Kidney tubule cell (primary cell): ENCODE results near the gene SLC22A17.
"Not testable (repeated sequence)": the region's sequence is repeated elsewhere in the genome, so short reads cannot be mapped to it uniquely, and the experiment has no call there.

Source experiments
- DNase-seq: peaks from one replicate; pipeline ENCODE4 v3.0.0-alpha.2; 2018; ENCODE audit warnings: low spot score

SLC22A17 gene

GRCh38 chr14:23352506-23353432 lies at the start of gene SLC22A17:
Gene SLC22A17, minus strand, starts transcription at chr14:23352887.
- DNase-seq, result peak; percentile 64

- no peak for DNase-seq
Observed at GRCh38 chr14:23401291-23401690, 48.6 kb upstream of the SLC22A17 start.

GRCh38 chr14:23400496-23401149 lies 47.9 kb upstream of the SLC22A17 start:
- not testable (repeated sequence) for DNase-seq

- no peak for DNase-seq
Observed at GRCh38 chr14:23399591-23399990, 46.9 kb upstream of the SLC22A17 start.

GRCh38 chr14:23399136-23399535 lies 46.4 kb upstream of the SLC22A17 start:
- DNase-seq, result no peak

- no peak for DNase-seq
Observed at GRCh38 chr14:23398348-23398747, 45.7 kb upstream of the SLC22A17 start.

DNA sequence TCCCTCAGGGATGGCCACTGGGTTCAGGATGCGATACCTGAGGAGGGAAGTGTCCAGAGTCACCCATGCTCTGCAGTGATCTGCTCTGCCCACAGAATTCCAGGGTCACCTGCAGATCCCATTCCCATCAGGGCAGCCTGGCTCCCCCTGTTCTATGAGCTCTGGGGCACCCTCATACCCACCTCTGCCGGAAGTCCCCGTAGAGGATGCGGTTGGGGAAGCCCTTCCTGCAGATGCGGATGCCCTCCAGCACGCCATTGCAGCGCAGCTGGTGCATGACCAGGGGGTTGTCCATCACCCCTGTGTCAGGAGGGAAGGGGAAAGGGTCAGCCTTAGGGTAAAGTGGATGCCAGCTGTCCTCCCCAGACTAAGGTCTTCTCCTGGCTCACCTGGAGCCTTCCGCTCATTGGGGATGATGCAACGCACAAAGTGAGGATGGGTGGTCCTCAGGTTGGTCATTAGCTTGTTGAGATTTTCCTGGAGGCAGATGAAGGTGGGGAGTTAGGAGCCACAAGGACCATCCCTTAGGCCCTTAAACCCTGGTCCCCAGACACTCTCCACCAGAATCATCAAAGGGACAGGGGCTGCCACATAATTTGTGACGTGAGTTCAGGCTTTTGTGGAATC lies 44.2 kb upstream of the SLC22A17 start:
- DNase-seq, result no peak

GRCh38 chr14:23396126-23396525 lies 43.4 kb upstream of the SLC22A17 start:
- DNase-seq, result no peak

- no peak for DNase-seq
Observed at GRCh38 chr14:23392613-23393012, 39.9 kb upstream of the SLC22A17 start.

DNA sequence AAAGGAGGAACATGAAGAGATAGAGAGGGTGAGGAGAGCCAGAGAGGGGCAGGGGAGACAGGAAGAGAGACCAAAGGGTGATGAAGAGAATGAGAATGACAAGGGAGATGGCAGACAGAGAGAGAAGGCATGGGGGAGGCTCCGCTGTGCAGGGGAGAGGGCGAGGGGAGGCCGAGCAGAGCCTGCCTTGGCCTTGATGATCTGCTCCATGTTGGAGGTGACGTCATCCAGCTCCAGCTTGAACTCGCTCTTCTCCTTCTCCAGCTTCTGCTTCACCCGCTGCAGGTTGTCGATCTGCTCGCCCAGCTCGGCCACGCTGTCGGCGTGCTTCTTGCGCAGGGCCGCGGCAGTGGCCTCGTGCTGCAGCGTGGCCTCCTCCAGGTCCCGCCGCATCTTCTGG lies 37.2 kb upstream of the SLC22A17 start:
- not testable (repeated sequence) for DNase-seq

GRCh38 chr14:23389396-23389795 lies 36.7 kb upstream of the SLC22A17 start:
- no peak for DNase-seq

DNA sequence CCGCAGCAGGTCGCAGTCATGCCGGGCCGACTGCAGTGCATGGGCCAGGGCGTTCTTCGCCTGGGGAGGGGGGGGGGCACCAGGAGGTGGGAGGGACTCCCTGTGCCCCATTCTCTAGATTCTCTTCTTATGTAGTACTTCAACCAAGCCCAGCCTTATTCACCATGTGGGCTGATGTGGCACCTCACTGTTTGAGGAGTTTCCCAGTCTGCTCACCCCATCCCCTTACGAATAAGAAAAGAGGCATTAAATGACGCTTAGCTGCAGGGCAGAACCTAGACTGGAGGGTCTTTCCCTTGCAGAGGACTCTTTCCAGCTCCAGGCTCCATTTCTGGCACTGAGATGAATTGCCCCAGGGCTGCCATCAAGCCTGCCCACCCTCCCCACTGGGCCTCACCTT lies 36.3 kb upstream of the SLC22A17 start:
- no peak for DNase-seq

DNA sequence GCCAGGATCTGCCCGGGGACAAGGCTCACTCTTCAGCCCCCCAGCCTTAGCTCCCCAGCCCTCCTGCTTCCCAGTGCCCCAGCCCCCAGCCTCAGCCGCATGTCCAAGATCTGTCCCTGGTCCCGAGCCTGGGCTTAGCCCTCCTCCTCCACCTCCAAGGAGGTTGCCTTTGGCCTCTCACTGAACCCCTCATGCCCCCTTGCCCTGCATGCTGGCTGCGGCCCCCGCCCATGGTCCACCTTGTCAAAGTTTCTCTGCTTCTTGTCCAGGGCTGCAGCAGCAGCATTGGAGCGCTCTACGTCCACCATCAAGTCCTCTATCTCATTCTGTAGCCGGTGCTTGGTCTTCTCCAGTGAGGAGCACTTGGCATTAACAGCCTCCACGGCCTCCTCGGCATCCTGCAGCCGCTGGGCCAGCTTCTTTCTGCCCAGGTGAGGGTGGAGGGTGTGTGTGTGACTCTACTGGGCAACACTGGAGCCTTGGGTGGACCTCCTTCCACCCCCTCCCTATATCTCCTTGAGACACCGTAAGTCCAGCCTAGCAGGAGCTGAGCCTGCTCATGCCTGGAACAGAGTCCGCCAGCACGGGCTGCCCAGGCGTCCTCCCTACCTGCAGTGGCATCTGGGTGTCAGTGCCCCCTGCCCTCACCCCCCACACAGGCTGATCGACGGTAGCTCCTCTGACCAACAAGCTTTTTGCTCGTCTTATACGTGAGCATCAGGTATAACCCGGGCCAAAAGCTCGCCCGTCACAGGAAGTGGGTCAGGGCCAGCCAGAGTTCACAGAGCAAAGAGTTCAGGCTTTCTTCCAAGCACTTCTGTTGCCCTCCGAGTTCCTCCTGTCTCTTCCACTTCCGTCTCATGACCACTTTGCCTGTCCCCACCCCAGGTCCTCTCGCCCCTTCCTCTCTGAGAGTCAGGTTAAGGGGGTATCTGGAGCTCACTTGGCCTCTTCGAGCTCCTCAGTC lies 35.5 kb upstream of the SLC22A17 start:
- no peak for DNase-seq

DNA sequence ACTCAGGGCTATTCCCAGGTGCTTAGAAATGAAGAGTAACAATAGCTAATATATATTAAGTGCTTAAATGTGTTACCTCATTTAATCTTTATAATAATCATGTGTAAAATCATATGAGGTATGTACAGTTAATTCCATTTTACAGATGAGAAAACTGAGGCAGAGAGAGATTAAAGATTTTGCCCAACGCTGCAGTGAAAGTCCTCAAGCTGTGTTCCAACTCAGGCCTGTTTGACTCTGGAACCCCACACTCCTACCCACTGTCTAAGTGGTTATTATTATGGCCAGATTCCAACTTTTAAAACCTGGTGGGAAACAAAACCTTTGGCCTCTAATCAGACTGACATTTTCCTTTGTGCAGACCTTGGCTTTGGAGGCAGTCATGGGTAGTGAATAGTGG lies 34.3 kb upstream of the SLC22A17 start:
- DNase-seq, result no peak

DNA sequence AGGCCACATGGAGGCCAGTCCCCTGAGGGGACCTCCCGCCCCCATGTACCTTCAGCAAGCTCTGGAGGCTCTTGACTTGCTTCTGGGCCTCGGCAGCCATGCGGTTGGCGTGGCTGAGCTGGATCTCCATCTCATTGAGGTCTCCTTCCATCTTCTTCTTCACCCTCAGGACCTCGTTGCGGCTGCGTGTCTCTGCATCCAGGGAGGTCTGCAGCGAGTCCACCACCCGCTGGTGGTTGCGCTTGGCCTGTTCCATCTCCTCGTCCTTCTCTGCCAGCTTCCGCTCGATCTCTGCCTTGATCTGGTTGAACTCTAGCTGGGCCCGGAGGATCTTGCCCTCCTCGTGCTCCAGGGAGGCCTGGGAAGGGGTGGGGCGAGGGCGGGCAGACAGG lies 33.6 kb upstream of the SLC22A17 start:
- DNase-seq, result not testable (repeated sequence)

DNA sequence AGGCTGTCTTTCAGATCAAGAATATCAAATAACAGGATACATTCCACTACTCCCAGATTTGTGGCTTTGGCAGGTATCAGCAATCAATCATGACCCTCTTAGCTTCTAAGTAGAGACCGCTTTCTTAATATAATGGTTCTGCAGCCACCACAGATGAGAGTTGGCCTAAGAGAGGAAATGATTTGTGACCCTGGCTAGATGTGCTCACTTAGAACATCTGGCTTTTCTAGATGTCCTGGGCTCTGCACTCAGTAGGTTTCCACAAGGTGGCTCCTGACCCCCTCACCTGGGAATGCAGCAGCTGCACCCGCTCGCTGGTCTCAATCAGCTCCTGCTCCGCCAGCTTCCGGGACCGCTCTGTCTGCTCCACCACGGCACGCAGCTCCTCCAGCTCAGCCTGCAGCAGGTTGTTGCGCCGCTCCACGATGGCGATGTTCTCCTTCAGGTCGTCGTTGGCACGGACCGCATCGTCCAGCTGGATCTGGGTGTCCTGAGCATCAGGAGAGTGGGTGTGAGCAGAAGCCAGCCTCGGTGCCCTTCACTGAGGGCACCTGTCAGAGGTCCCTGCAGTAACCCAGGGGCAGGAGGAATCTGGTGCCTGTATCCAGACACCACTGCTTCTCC lies 33.1 kb upstream of the SLC22A17 start:
- no peak for DNase-seq

DNA sequence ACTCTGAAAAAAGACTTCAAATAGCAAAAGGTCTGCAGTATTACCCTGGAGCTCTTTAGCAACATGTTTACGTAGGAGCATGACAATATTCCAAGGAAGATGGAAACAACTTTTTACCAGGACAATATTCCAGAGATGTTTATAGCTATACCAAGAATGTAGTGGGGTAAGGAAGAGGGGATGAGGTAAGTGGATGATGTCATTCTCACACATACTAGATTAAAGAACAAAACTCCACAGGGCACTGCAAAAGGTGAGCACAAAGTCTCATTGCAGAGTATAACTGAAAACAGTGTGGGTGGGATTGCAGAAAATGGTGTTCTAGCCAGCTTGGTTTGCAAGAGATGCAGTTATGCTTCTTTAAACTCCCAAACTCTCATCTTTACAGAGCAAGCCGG lies 32.6 kb upstream of the SLC22A17 start:
- no peak for DNase-seq

DNA sequence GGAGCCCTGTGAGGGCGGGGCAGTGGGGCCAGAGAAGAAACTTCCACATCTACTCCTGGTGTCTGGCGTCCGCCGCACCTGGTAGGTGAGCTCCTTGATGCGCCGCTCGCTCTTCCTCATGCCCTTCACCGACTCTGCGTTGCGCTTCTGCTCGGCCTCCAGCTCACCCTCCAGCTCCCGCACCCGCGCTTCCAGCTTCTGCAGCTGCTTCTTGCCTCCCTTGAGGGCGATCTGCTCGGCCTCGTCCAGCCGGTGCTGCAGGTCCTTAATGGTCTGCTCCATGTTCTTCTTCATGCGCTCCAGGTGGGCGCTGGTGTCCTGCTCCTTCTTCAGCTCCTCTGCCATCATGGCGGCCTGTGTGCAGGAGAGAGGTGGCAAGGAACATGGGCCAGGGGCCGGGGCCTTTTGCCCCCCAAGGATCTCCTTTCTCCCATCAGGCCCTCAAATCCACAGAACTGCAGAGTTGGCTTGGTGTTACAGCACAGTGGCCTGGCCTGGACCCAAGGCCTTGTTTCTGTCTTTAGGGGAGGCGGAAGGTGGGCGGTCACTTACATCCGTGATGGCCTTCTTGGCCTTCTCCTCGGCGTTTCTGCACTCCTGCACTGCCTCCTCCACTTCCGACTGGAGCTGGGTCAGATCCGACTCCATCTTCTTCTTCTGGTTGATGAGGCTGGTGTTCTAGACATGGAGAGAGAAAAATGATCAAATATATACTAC lies 31.8 kb upstream of the SLC22A17 start:
- no peak for DNase-seq

DNA sequence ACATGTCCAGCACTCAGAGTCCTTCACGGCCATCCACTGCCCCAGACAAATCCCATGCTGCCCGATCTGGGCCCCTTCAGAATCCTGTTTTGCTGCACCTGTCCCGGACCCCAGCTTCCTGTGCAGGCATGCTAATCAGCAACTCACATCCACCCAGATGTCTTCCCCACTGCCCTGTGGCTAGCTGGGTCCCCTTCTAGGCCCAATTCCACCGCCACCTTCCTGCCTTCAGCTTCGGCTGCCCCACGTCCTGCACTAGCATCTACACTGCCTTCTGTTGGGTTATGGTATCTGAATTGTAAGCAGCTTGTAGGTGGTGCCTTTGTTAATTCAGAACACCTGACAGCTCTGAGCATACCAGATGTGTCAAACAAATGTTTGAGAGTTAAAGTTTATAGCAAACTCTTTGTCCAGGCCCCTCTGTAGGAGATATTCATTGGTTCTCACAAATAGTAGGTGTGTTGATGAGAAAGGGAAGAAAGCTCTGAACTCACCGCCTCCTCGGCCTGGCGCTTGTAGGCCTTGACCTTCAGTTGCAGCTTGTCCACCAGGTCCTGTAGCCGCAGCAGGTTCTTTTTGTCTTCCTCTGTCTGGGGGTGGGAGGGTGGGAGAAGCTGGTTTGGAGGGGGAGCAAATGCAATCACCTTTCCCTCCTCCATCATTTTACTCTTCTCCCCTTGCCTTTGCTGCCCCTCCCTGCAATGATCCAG lies 30.2 kb upstream of the SLC22A17 start:
- DNase-seq, result no peak

- DNase-seq, result no peak
Observed at GRCh38 chr14:23382276-23382675, 29.6 kb upstream of the SLC22A17 start.
